OCI-LY7 (cell line): Measurements from ENCODE around the gene KIFBP.

Source experiments
- CTCF ChIP-seq: fragments of 200-600 bp; sonication (generic); conservative IDR thresholded peaks from 2 replicates; pipeline ENCODE4 v1.5.1; 2014; ENCODE audit warnings: mild to moderate bottlenecking, antibody characterized with exemption, low read length, moderate library complexity, mixed read lengths
- EZH2phosphoT487 ChIP-seq: fragments of 200-600 bp; sonication (generic); IDR thresholded peaks from 2 replicates; pipeline ENCODE4 v1.6.1; 2018; ENCODE audit warnings: low read depth, borderline replicate concordance, mild to moderate bottlenecking, mixed run types, antibody characterized with exemption, low read length, moderate library complexity, mixed read lengths

GRCh38 chr10:68950598-68950997, 38.0 kb upstream of the KIFBP start:
- TF ChIP-seq CTCF (no peak), EZH2phosphoT487 (no peak)
